ENCODE data around the gene HEATR1. TPM values are rescaled to one million over a fixed set of nuclear protein-coding genes. Genes with fewer than 3 reads are reported as not detected.

The HEATR1 gene
- total RNA-seq, 1 donor from 2014 or later, result 34.6 TPM

- Mint-ChIP-seq H3K27me3 (ENCODE audit: unreplicated experiment) (no peaks in the 10 kb centered on the region), H3K27ac (ENCODE audit: unreplicated experiment) (no peak overlapping the region), H3K9me3 (ENCODE audit: unreplicated experiment) (no peaks in the 10 kb centered on the region), H3K4me3 (ENCODE audit: unreplicated experiment) (no peak overlapping the region), H3K4me1 (ENCODE audit: unreplicated experiment) (no peaks in the 10 kb centered on the region), H3K36me3 (ENCODE audit: unreplicated experiment) (peaks cover 56% of the 10 kb centered on the region)
- no peak for TF ChIP-seq CTCF (IDR thresholded peaks at IDR 0.05)
- no peak for DNase-seq (ENCODE audit: extremely low spot score, unreplicated experiment)
Observed at GRCh38 chr1:236561976-236562375, 42.3 kb downstream of the HEATR1 start.

GRCh38 chr1:236560213-236560771, 44.0 kb downstream of the HEATR1 start:
- no peak for DNase-seq (ENCODE audit: extremely low spot score, unreplicated experiment)
- no peaks in the 10 kb centered on the region for H3K9me3 Mint-ChIP-seq (ENCODE audit: unreplicated experiment)
- H3K27me3 Mint-ChIP-seq (ENCODE audit: unreplicated experiment), result no peaks in the 10 kb centered on the region
- no peak overlapping the region for H3K27ac Mint-ChIP-seq (ENCODE audit: unreplicated experiment)
- no peaks in the 10 kb centered on the region for H3K4me1 Mint-ChIP-seq (ENCODE audit: unreplicated experiment)
- H3K36me3 Mint-ChIP-seq (ENCODE audit: unreplicated experiment), result peaks cover 52% of the 10 kb centered on the region
- H3K4me3 Mint-ChIP-seq (ENCODE audit: unreplicated experiment), result no peak overlapping the region
- no peak for TF ChIP-seq CTCF (IDR thresholded peaks at IDR 0.05)

GRCh38 chr1:236558846-236559245, 45.5 kb downstream of the HEATR1 start:
- no peaks in the 10 kb centered on the region for H3K27me3 Mint-ChIP-seq (ENCODE audit: unreplicated experiment)
- H3K27ac Mint-ChIP-seq (ENCODE audit: unreplicated experiment), result no peak overlapping the region
- H3K4me1 Mint-ChIP-seq (ENCODE audit: unreplicated experiment), result no peaks in the 10 kb centered on the region
- H3K36me3 Mint-ChIP-seq (ENCODE audit: unreplicated experiment), result peaks cover 44% of the 10 kb centered on the region
- H3K4me3 Mint-ChIP-seq (ENCODE audit: unreplicated experiment), result no peak overlapping the region
- no peaks in the 10 kb centered on the region for H3K9me3 Mint-ChIP-seq (ENCODE audit: unreplicated experiment)
- TF ChIP-seq CTCF (IDR thresholded peaks at IDR 0.05), result no peak
- DNase-seq (ENCODE audit: extremely low spot score, unreplicated experiment), result no peak

GRCh38 chr1:236558081-236558480, 46.2 kb downstream of the HEATR1 start:
- H3K36me3 Mint-ChIP-seq (ENCODE audit: unreplicated experiment), result peaks cover 49% of the 10 kb centered on the region
- no peak for DNase-seq (ENCODE audit: extremely low spot score, unreplicated experiment)
- H3K27me3 Mint-ChIP-seq (ENCODE audit: unreplicated experiment), result no peaks in the 10 kb centered on the region
- H3K9me3 Mint-ChIP-seq (ENCODE audit: unreplicated experiment), result no peaks in the 10 kb centered on the region
- no peak for TF ChIP-seq CTCF (IDR thresholded peaks at IDR 0.05)
- H3K4me3 Mint-ChIP-seq (ENCODE audit: unreplicated experiment), result no peak overlapping the region
- H3K4me1 Mint-ChIP-seq (ENCODE audit: unreplicated experiment), result no peaks in the 10 kb centered on the region
- no peak overlapping the region for H3K27ac Mint-ChIP-seq (ENCODE audit: unreplicated experiment)

GRCh38 chr1:236556606-236557005, 47.7 kb downstream of the HEATR1 start:
- DNase-seq (ENCODE audit: extremely low spot score, unreplicated experiment), result no peak
- Mint-ChIP-seq H3K27me3 (ENCODE audit: unreplicated experiment) (no peaks in the 10 kb centered on the region), H3K4me1 (ENCODE audit: unreplicated experiment) (no peaks in the 10 kb centered on the region), H3K4me3 (ENCODE audit: unreplicated experiment) (no peak overlapping the region), H3K27ac (ENCODE audit: unreplicated experiment) (no peak overlapping the region), H3K36me3 (ENCODE audit: unreplicated experiment) (peaks cover 52% of the 10 kb centered on the region), H3K9me3 (ENCODE audit: unreplicated experiment) (no peaks in the 10 kb centered on the region)
- TF ChIP-seq CTCF (IDR thresholded peaks at IDR 0.05), result no peak

All from osteocyte (in vitro differentiated cells).